Stomach (tissue), 9 donors: ENCODE data around the gene RTN4R. TPM values are rescaled to one million over a fixed set of nuclear protein-coding genes. Genes with fewer than 3 reads are reported as not detected.
"Not testable (repeated sequence)": the region's sequence is repeated elsewhere in the genome, so short reads cannot be mapped to it uniquely, and the experiment has no call there.

Experiments used
- DNase-seq, 2 donors: peaks; one replicate each; pipeline versions ENCODE4 v3.0.0 to v3.0.0-alpha.2; 2013 to 2019
- H3K27ac ChIP-seq, 5 donors: fragments of 200-600 bp in 4 of 5; sonication (generic) in 4 of 5; one replicate each; pipeline ENCODE4 v1.5.1; 2013 to 2019; ENCODE audit warnings: mild to moderate bottlenecking in 1 of 5, moderate library complexity in 1 of 5
- H3K27me3 ChIP-seq, 3 donors: fragments of 200-600 bp; sonication (generic); one replicate each; pipeline ENCODE4 v1.5.1; 2017 to 2019; ENCODE audit warnings: mixed run types in 1 of 3
- H3K36me3 ChIP-seq, 4 donors: fragments of 200-600 bp; sonication (generic); 1 replicate in 3 of 4; 2 replicates in 1 of 4; pipeline ENCODE4 v1.5.1; 2016 to 2019
- H3K4me1 ChIP-seq, 4 donors: fragments of 200-600 bp; sonication (generic); one replicate each; pipeline ENCODE4 v1.5.1; 2016 to 2019
- H3K4me3 ChIP-seq, 4 donors: fragments of 200-600 bp; sonication (generic) in 3 of 4; one replicate each; pipeline ENCODE4 v1.5.1; 2016 to 2019; ENCODE audit warnings: mild to moderate bottlenecking in 1 of 4
- H3K9me3 ChIP-seq, 4 donors: fragments of 200-600 bp; sonication (generic); one replicate each; pipeline ENCODE4 v1.5.1; 2016 to 2019
- CTCF ChIP-seq, 7 experiments: fragments of 450-650 bp in 4 of 7; fragments of 200-600 bp in 3 of 7; sonication (generic) in 3 of 7; IDR thresholded peaks; one replicate each; pipeline ENCODE4 v1.5.1; 2016 to 2019; ENCODE audit warnings: antibody characterized with exemption in 7 of 7, control low read depth in 2 of 7, mild to moderate bottlenecking in 1 of 7
- EP300 ChIP-seq: sonication (generic); formaldehyde crosslinking; IDR thresholded peaks from one replicate; pipeline ENCODE4 v1.6.1; 2017; ENCODE audit warnings: antibody characterized with exemption
- POLR2A ChIP-seq, 4 donors: fragments of 450-650 bp; IDR thresholded peaks; one replicate each; pipeline ENCODE4 v1.6.1; 2016; ENCODE audit warnings: antibody characterized with exemption in 4 of 4, control low read depth in 2 of 4, mild to moderate bottlenecking in 1 of 4, moderate library complexity in 1 of 4
- POLR2AphosphoS5 ChIP-seq, 3 donors: sonication (generic); formaldehyde crosslinking; IDR thresholded peaks; one replicate each; pipeline ENCODE4 v1.6.1; 2016; ENCODE audit warnings: antibody characterized with exemption in 3 of 3
- WGBS, 5 donors: extraction: QIAGEN DNeasy Blood & Tissue Kit in 3 of 5; methylation state at CpG; one replicate each; pipeline versions ENCODE4 v1.1.5 to v1.1.7; 2013 to 2018; 5-methylcytosine and 5-hydroxymethylcytosine counted together
- intact Hi-C: fragments of 100-400 bp; cut with DNase I; formaldehyde crosslinking; loops from one replicate; pipeline ENCODE4 v1.15.1; 2023; ENCODE audit warnings: low total_unique reads
- polyA plus RNA-seq, 3 donors: library from polyadenylated mRNA; stranded (reverse); fragments of 200-250 nt; gene quantifications; one replicate each; pipeline ENCODE4 v1.2.3, GENCODE V29; 2013
- total RNA-seq, 5 donors: library from RNA; depleted of rRNA; stranded (reverse); fragments of >200 nt; gene quantifications; one replicate each; pipeline versions ENCODE4 v1.1.0 to v1.2.3, GENCODE V29; 2014 to 2016
- donor health status: healthy with polysubstance abuse.
- donor health status: Bipolar disorder and iron deficiency.
- donor health status: healthy.

The RTN4R gene
- total and polyA plus RNA-seq, 8 donors, result 0.92 to 2.2 (median 1.7) TPM; not detected in 3

GRCh38 chr22:20282901-20283673 lies 15.0 kb upstream of the RTN4R start:
- 68 to 76% (median 74%) methylated on average over 12 to 15 of the region's 15 CpGs for WGBS, 5 donors
- DNase-seq, result no peak
- no peaks in the 10 kb centered on the region for H3K9me3 ChIP-seq
- no peak overlapping the region for H3K4me3 ChIP-seq
- H3K4me1 ChIP-seq, result no peaks in the 10 kb centered on the region
- intact Hi-C loops, result no loop called here
- peaks cover 0 to 19% (median 3%) of the 10 kb centered on the region in 3 donors for H3K27me3 ChIP-seq
- H3K36me3 ChIP-seq, result no peaks in the 10 kb centered on the region
- no peak overlapping the region for H3K27ac ChIP-seq
- TF ChIP-seq CTCF (IDR thresholded peaks at IDR 0.05) (no peak), POLR2A (IDR thresholded peaks at IDR 0.05) (no peak), POLR2AphosphoS5 (IDR thresholded peaks at IDR 0.05) (no peak), EP300 (no peak)

- no peak for DNase-seq
These were observed 13.8 kb upstream of the RTN4R start for GRCh38 chr22:20281891-20282290.

GRCh38 chr22:20281473-20281872 lies 13.4 kb upstream of the RTN4R start:
- 64 to 79% (median 77%) methylated on average over 5 to 9 of the region's 9 CpGs for WGBS, 5 donors
- intact Hi-C loops, H3K27ac ChIP-seq, DNase-seq, H3K9me3 ChIP-seq, H3K4me3 ChIP-seq, H3K4me1 ChIP-seq, H3K36me3 ChIP-seq: not testable (repeated sequence)
- peaks cover 0 to 13% (median 2%) of the 10 kb centered on the region in 3 donors for H3K27me3 ChIP-seq

More at GRCh38 chr22:20281891-20282290, 13.8 kb upstream of the RTN4R start:
- 72 to 82% (median 74%) methylated on average over 12 of the region's 12 CpGs for WGBS, 5 donors
- TF ChIP-seq CTCF (IDR thresholded peaks at IDR 0.05), result no peak
- no peak for TF ChIP-seq POLR2AphosphoS5 (IDR thresholded peaks at IDR 0.05)
- no peak for TF ChIP-seq EP300
- no peaks in the 10 kb centered on the region for H3K4me1 ChIP-seq
- H3K27ac ChIP-seq, result no peak overlapping the region
- no peaks in the 10 kb centered on the region for H3K36me3 ChIP-seq
- peaks cover 0 to 13% (median 3%) of the 10 kb centered on the region in 3 donors for H3K27me3 ChIP-seq
- H3K4me3 ChIP-seq, result no peak overlapping the region
- H3K9me3 ChIP-seq, result no peaks in the 10 kb centered on the region
- intact Hi-C loops, result no loop called here

- no peak for DNase-seq
- TF ChIP-seq POLR2AphosphoS5 (IDR thresholded peaks at IDR 0.05) (no peak), POLR2A (IDR thresholded peaks at IDR 0.05) (no peak), CTCF (IDR thresholded peaks at IDR 0.05) (no peak), EP300 (no peak)
- intact Hi-C loops, result no loop called here
- Histone ChIP-seq H3K4me1 (no peaks in the 10 kb centered on the region), H3K27ac (no peak overlapping the region), H3K36me3 (no peaks in the 10 kb centered on the region), H3K27me3 (peaks cover 0 to 8% (median 0%) of the 10 kb centered on the region in 3 donors), H3K4me3 (no peak overlapping the region), H3K9me3 (no peaks in the 10 kb centered on the region)
- WGBS, 5 donors, result 63 to 87% (median 69%) methylated on average over 4 to 12 of the region's 12 CpGs
These were observed 12.7 kb upstream of the RTN4R start for GRCh38 chr22:20280866-20281265.

GRCh38 chr22:20280163-20280562 lies 12.0 kb upstream of the RTN4R start:
- intact Hi-C loops, H3K27ac ChIP-seq, H3K36me3 ChIP-seq, H3K9me3 ChIP-seq, H3K4me3 ChIP-seq, H3K27me3 ChIP-seq, H3K4me1 ChIP-seq, DNase-seq: not testable (repeated sequence)
- 61 to 84% (median 81%) methylated on average over 4 to 17 of the region's 21 CpGs for WGBS, 5 donors
